K562 (cell line): ENCODE data around the gene NEMP2. TPM values are rescaled to one million over a fixed set of nuclear protein-coding genes. Genes with fewer than 3 reads are reported as not detected.

Source experiments
- ATAC-seq: fragments of 200-7000 bp; cut with Tn5 transposase; 3 replicates; pipeline ENCODE4 v1.9.1; 2020; ENCODE audit warnings: moderate library complexity
- BruUV-seq: library from RNA; stranded (reverse); fragments of 400-500 nt; replicated peaks from 2 replicates; lab custom pipeline; 2021; lab: Mats Ljungman, UMichigan
- CTCF ChIA-PET: fragments of 300-600 bp; formaldehyde crosslinking; extraction: SDS; loops from one replicate; lab custom pipeline; 2021; ENCODE audit warnings: low intra/inter-chr PET ratio; lab: Yijun Ruan, JAX
- POLR2A ChIA-PET: fragments of 300-600, 350-650 bp; sonication (Branson Sonifier 250); formaldehyde crosslinking; extraction: SDS; loops from one replicate; lab custom pipeline; 2021; ENCODE audit warnings: antibody characterized with exemption, inconsistent platforms; lab: Yijun Ruan, JAX
- DNase-seq, 4 experiments: peaks; one replicate each; pipeline versions ENCODE4 v3.0.0 to v3.0.0-alpha.2; 2011 to 2018; ENCODE audit warnings: low spot score in 3 of 4, mixed read lengths in 3 of 4; ENCODE audit errors: extremely low read depth in 1 of 4
- FAIRE-seq: peaks from 2 replicates; lab custom pipeline; 2011; peaks lifted over from hg19 to GRCh38; lab: Jason Lieb, UNC
- H2AFZ ChIP-seq: 2 replicates; pipeline ENCODE4 v1.6.0; 2011; ENCODE audit warnings: low read depth, low read length, control low read depth, inconsistent platforms
- H3K27ac ChIP-seq: fragments of 200-600 bp; 3 replicates; pipeline ENCODE4 v1.8.0; 2011; ENCODE audit warnings: low read depth, mild to moderate bottlenecking, control low read depth, inconsistent platforms, low read length, moderate library complexity, mixed read lengths; ENCODE audit errors: extremely low read depth
- H3K27me3 ChIP-seq, 2 experiments: fragments of 300-600 bp in 1 of 2; 2 replicates in 1 of 2; 3 replicates in 1 of 2; pipeline versions ENCODE4 v1.6.0 to v1.8.0; 2011; ENCODE audit warnings: inconsistent platforms in 2 of 2, low read length in 2 of 2, mild to moderate bottlenecking in 1 of 2, mixed read lengths in 1 of 2, moderate library complexity in 1 of 2; ENCODE audit not compliant: control insufficient read depth in 2 of 2, insufficient read depth in 2 of 2
- H3K36me3 ChIP-seq: fragments of 300-600 bp; 3 replicates; pipeline ENCODE4 v1.8.0; 2011; ENCODE audit warnings: mild to moderate bottlenecking, low read length, inconsistent platforms; ENCODE audit not compliant: control insufficient read depth, insufficient read depth
- H3K4me1 ChIP-seq, 2 experiments: fragments of 200-600 bp in 1 of 2; replicated peaks in 1 of 2; 2 replicates in 1 of 2; 3 replicates in 1 of 2; pipeline versions ENCODE4 v1.5.1 to v1.8.0; 2011; ENCODE audit warnings: inconsistent platforms in 2 of 2, low read length in 2 of 2, mild to moderate bottlenecking in 1 of 2, mixed read lengths in 1 of 2, moderate library complexity in 1 of 2; ENCODE audit not compliant: control insufficient read depth in 2 of 2, insufficient read depth in 2 of 2
- H3K4me2 ChIP-seq: 2 replicates; pipeline ENCODE4 v1.6.1; 2011; ENCODE audit warnings: low read length, control low read depth, inconsistent platforms, mixed read lengths; ENCODE audit not compliant: insufficient read depth
- H3K4me3 ChIP-seq: fragments of 200-600 bp; sonication (generic), shearing (Covaris generic); 2 replicates; pipeline ENCODE4 v1.5.1; 2016; ENCODE audit warnings: control low read depth, inconsistent platforms
- H3K79me2 ChIP-seq: fragments of 200-600 bp; 3 replicates; pipeline ENCODE4 v1.8.0; 2011; ENCODE audit warnings: low read length, inconsistent platforms; ENCODE audit not compliant: control insufficient read depth, insufficient read depth
- H3K9ac ChIP-seq, 2 experiments: 2 replicates each; pipeline versions ENCODE4 v1.6.0 to v1.6.1; 2011; ENCODE audit warnings: low read depth in 2 of 2, low read length in 2 of 2, control low read depth in 1 of 2, inconsistent platforms in 1 of 2, mild to moderate bottlenecking in 1 of 2, mixed read lengths in 1 of 2; ENCODE audit not compliant: insufficient read depth in 1 of 2
- H3K9me1 ChIP-seq: one replicate; pipeline ENCODE4 v1.6.0; 2011; ENCODE audit warnings: inconsistent platforms, mild to moderate bottlenecking, low read length, moderate library complexity; ENCODE audit not compliant: control insufficient read depth, insufficient read depth
- H3K9me3 ChIP-seq: replicated peaks from 2 replicates; pipeline ENCODE4 v1.5.1; 2011; ENCODE audit warnings: low read depth, low read length, inconsistent platforms; ENCODE audit not compliant: control insufficient read depth, insufficient read depth
- H4K20me1 ChIP-seq: replicated peaks from 2 replicates; pipeline ENCODE4 v1.6.1; 2011; ENCODE audit warnings: low read length, inconsistent platforms, mixed read lengths; ENCODE audit not compliant: control insufficient read depth, insufficient read depth
- ASH1L ChIP-seq: fragments of 450-650 bp; IDR thresholded peaks from 2 replicates; pipeline ENCODE4 v1.6.1; 2018; ENCODE audit warnings: borderline replicate concordance, mild to moderate bottlenecking, low read depth; ENCODE audit not compliant: partially characterized antibody
- ATF4 ChIP-seq: fragments of 450-650 bp; formaldehyde crosslinking; IDR thresholded peaks from 2 replicates; pipeline ENCODE4 v1.4.0; 2022; ENCODE audit warnings: mild to moderate bottlenecking, moderate library complexity
- CREB5 ChIP-seq: fragments of 250-450 bp; sonication (Bioruptor Pico); IDR thresholded peaks from 2 replicates; pipeline ENCODE4 v1.5.0; 2020; ENCODE audit warnings: mild to moderate bottlenecking
- DIDO1 ChIP-seq: fragments of 450-650 bp; IDR thresholded peaks from 2 replicates; pipeline ENCODE4 v1.6.1; 2016; ENCODE audit warnings: low read depth, missing biosample characterization, missing genetic modification characterization
- LARP7 ChIP-seq: fragments of 450-650 bp; IDR thresholded peaks from 2 replicates; pipeline ENCODE4 v1.6.1; 2016
- MXI1 ChIP-seq: IDR thresholded peaks from 2 replicates; pipeline ENCODE4 v1.6.1; 2011; ENCODE audit warnings: low read depth, mild to moderate bottlenecking, improper control_type of control experiment, low read length
- NCOR1 ChIP-seq: fragments of 450-650 bp; IDR thresholded peaks from 2 replicates; pipeline ENCODE4 v1.6.1; 2016; ENCODE audit warnings: mild to moderate bottlenecking, moderate library complexity
- TAF7 ChIP-seq: fragments of 450-650 bp; IDR thresholded peaks from 2 replicates; pipeline ENCODE4 v1.6.1; 2016; ENCODE audit warnings: missing genetic modification characterization, missing compliant biosample characterization
- U2AF2 ChIP-seq: fragments of 200-400 bp; formaldehyde crosslinking; optimal IDR thresholded peaks from 2 replicates; pipeline ENCODE3; 2017; ENCODE audit warnings: low read depth, mild to moderate bottlenecking, low read length
- ZBTB26 ChIP-seq: fragments of 450-650 bp; formaldehyde crosslinking; IDR thresholded peaks from 2 replicates; pipeline ENCODE4 v1.4.0; 2022; ENCODE audit warnings: missing genetic modification characterization
- ZNF253 ChIP-seq: fragments of 250-450 bp; sonication (Bioruptor Pico); conservative IDR thresholded peaks from 2 replicates; pipeline ENCODE4 v1.6.1; 2021; ENCODE audit warnings: mild to moderate bottlenecking
- ZNF263 ChIP-seq: sonication (generic); formaldehyde crosslinking; IDR thresholded peaks from 2 replicates; pipeline ENCODE4 v1.8.0; 2022; ENCODE audit warnings: mild to moderate bottlenecking, missing genetic modification reagents, borderline replicate concordance
- ZNF277 ChIP-seq: fragments of 250-450 bp; sonication (Bioruptor Pico); IDR thresholded peaks from 2 replicates; pipeline ENCODE4 v1.8.0; 2022; ENCODE audit warnings: inconsistent platforms, mild to moderate bottlenecking, moderate library complexity, borderline replicate concordance
- ZNF354B ChIP-seq: fragments of 250-450 bp; sonication (Bioruptor Pico); IDR thresholded peaks from 2 replicates; pipeline ENCODE4 v1.4.0; 2020
- WGBS: fragments of 100-300 bp; shearing (Covaris generic); methylation state at CpG from one replicate; pipeline ENCODE4 v1.1.6; 2016; ENCODE audit warnings: low coverage, mixed read lengths; ENCODE audit not compliant: insufficient coverage; ENCODE audit errors: missing lambda C conversion rate; 5-methylcytosine and 5-hydroxymethylcytosine counted together
- in situ Hi-C: fragments of 300-500 bp; cut with MboI; formaldehyde crosslinking; loops from 4 replicates; pipeline ENCODE4 v1.15.0; 2018; ENCODE audit warnings: inconsistent platforms, mixed read lengths
- intact Hi-C: fragments of 100-400 bp; cut with micrococcal nuclease; formaldehyde crosslinking; loops from 2 replicates; pipeline ENCODE4 v1.14.2; 2022
- polyA plus RNA-seq, 8 experiments: library from polyadenylated mRNA; depleted of rRNA in 4 of 8; stranded (reverse) in 5 of 8; unstranded in 3 of 8; fragments of >200 nt; fragmentation: Nextera tagmentation in 2 of 8; fragmentation: Illumina TruSeq in 1 of 8; extraction: Ambion mirVana in 2 of 8; extraction: Trizol in 1 of 8; gene quantifications; 2 replicates each; pipeline versions ENCODE4 v1.2.1 to v1.2.3, GENCODE V29; 2011 to 2014; ENCODE audit warnings: inconsistent platforms in 1 of 8, missing spikeins in 1 of 8
- total RNA-seq, 7 experiments: library from RNA; depleted of rRNA in 6 of 7; stranded (reverse); fragments of >200 nt in 6 of 7; fragmentation: Illumina TruSeq in 2 of 7; extraction: Trizol in 2 of 7; gene quantifications; 2 replicates each; pipeline versions ENCODE4 v1.2.1 to v1.2.3, GENCODE V29; 2011 to 2021; ENCODE audit warnings: low replicate concordance in 1 of 7

Gene NEMP2
- total and polyA plus RNA-seq, 9 of the 15 experiments (the other 6 are each of a cell fraction or from before 2014, with no cell fraction given): 0.32 to 3.0 (median 1.7) TPM

GRCh38 chr2:190561094-190561493 is 26.6 kb upstream of the NEMP2 start:
- no peak overlapping the region for H3K4me2 ChIP-seq
- BruUV-seq: no TSS peak
- H3K9me1 ChIP-seq: no peaks in the 10 kb centered on the region
- no peaks in the 10 kb centered on the region for H3K79me2 ChIP-seq
- TF ChIP-seq MXI1 (no peak), ZNF263 (CRISPR knock-in tag) (no peak), LARP7 (no peak), ZNF354B (no peak), NCOR1 (no peak), ASH1L (no peak), ZBTB26 (CRISPR knock-in tag) (no peak), ZNF253 (CRISPR knock-in tag) (no peak), ATF4 (CRISPR knock-in tag) (no peak), ZNF277 (CRISPR knock-in tag) (no peak), U2AF2 (no peak), TAF7 (no peak), DIDO1 (tag) (no peak), CREB5 (CRISPR knock-in tag) (no peak)
- no peaks in the 10 kb centered on the region for H4K20me1 ChIP-seq
- 71% methylated on average over 3 of the region's 3 CpGs for WGBS
- no peaks in the 10 kb centered on the region for H3K9me3 ChIP-seq
- no peak for DNase-seq
- ChIA-PET CTCF (no interaction called here), POLR2A (interaction anchor here (1.3 kb wide), 1 partner anchor 21 kb away, joined by 4 read pairs; no protein-coding TSS in a partner anchor)
- FAIRE-seq: no peak
- intact Hi-C loops: no loop called here
- H3K27ac ChIP-seq: no peak overlapping the region
- ATAC-seq: no peak
- H3K36me3 ChIP-seq: no peaks in the 10 kb centered on the region
- H3K27me3 ChIP-seq: no peaks in the 10 kb centered on the region
- no peak overlapping the region for H3K4me3 ChIP-seq
- in situ Hi-C loops: no loop called here
- no peak overlapping the region for H3K9ac ChIP-seq
- no peak overlapping the region for H2AFZ ChIP-seq
- peaks cover 5 to 12% of the 10 kb centered on the region in 2 experiments; a peak in 4 of 5 replicates for H3K4me1 ChIP-seq
